Loucy (cell line): Measurements from ENCODE around the gene POLA2.

ENCODE experiments used
- H2AFZ ChIP-seq: fragments of 200-600 bp; sonication (generic); 2 replicates; pipeline ENCODE4 v1.6.0; 2016; ENCODE audit warnings: antibody characterized with exemption, mild to moderate bottlenecking, low read length, moderate library complexity
- H3F3A ChIP-seq: fragments of 200-600 bp; 2 replicates; pipeline ENCODE4 v1.6.0; 2016; ENCODE audit warnings: antibody characterized with exemption, low read depth, mild to moderate bottlenecking
- H3K27me3 ChIP-seq: fragments of 200-600 bp; sonication (generic); 2 replicates; pipeline ENCODE4 v1.6.1; 2014; ENCODE audit warnings: low read length, mild to moderate bottlenecking; ENCODE audit not compliant: insufficient read depth, poor library complexity, severe bottlenecking
- H3K36me3 ChIP-seq: fragments of 200-600 bp; sonication (generic); 2 replicates; pipeline ENCODE4 v1.6.1; 2016; ENCODE audit warnings: low read length; ENCODE audit not compliant: insufficient read depth
- H3K4me1 ChIP-seq: fragments of 200-600 bp; sonication (generic); 2 replicates; pipeline ENCODE4 v1.5.1; 2014; ENCODE audit warnings: low read length, mild to moderate bottlenecking; ENCODE audit not compliant: insufficient read depth, poor library complexity, severe bottlenecking
- H3K4me2 ChIP-seq: fragments of 200-600 bp; sonication (generic); 2 replicates; pipeline ENCODE4 v1.6.0; 2014; ENCODE audit warnings: antibody characterized with exemption, low read length, low read depth, mild to moderate bottlenecking; ENCODE audit not compliant: poor library complexity, severe bottlenecking
- H3K4me3 ChIP-seq: fragments of 200-600 bp; sonication (generic); 2 replicates; pipeline ENCODE4 v1.5.1; 2014; ENCODE audit warnings: low read length, mild to moderate bottlenecking, mixed read lengths; ENCODE audit not compliant: poor library complexity, severe bottlenecking
- H3K79me2 ChIP-seq: fragments of 200-600 bp; sonication (generic); 2 replicates; pipeline ENCODE4 v1.6.1; 2014; ENCODE audit warnings: low read length; ENCODE audit not compliant: insufficient read depth
- H3K9ac ChIP-seq: fragments of 200-600 bp; sonication (generic); 2 replicates; pipeline ENCODE4 v1.6.0; 2014; ENCODE audit warnings: mild to moderate bottlenecking, low read depth, low read length, moderate library complexity; ENCODE audit not compliant: poor library complexity, severe bottlenecking
- H3K9me2 ChIP-seq: fragments of 200-600 bp; sonication (generic); replicated peaks from 2 replicates; pipeline ENCODE4 v1.6.1; 2016; ENCODE audit warnings: low read depth, low read length, mixed read lengths
- H3K9me3 ChIP-seq: fragments of 200-600 bp; sonication (generic); 2 replicates; pipeline ENCODE4 v1.6.1; 2014; ENCODE audit warnings: mild to moderate bottlenecking, antibody characterized with exemption, low read length, low read depth; ENCODE audit not compliant: insufficient read depth
- H4K20me1 ChIP-seq: fragments of 200-600 bp; sonication (generic); 2 replicates; pipeline ENCODE4 v1.6.0; 2014; ENCODE audit warnings: antibody characterized with exemption, low read length, mild to moderate bottlenecking; ENCODE audit not compliant: insufficient read depth, poor library complexity, severe bottlenecking
- EZH2phosphoT487 ChIP-seq: fragments of 200-600 bp; IDR thresholded peaks from 2 replicates; pipeline ENCODE4 v1.6.1; 2018; ENCODE audit warnings: antibody characterized with exemption, mild to moderate bottlenecking, moderate library complexity, borderline replicate concordance
- TF ChIP-seq, protein P1 (sequence below): fragments of 200-600 bp; sonication (generic); conservative IDR thresholded peaks from 2 replicates; pipeline ENCODE4 v1.5.1; 2014; ENCODE audit warnings: mild to moderate bottlenecking, antibody characterized with exemption, low read length

The POLA2 gene

DNA sequence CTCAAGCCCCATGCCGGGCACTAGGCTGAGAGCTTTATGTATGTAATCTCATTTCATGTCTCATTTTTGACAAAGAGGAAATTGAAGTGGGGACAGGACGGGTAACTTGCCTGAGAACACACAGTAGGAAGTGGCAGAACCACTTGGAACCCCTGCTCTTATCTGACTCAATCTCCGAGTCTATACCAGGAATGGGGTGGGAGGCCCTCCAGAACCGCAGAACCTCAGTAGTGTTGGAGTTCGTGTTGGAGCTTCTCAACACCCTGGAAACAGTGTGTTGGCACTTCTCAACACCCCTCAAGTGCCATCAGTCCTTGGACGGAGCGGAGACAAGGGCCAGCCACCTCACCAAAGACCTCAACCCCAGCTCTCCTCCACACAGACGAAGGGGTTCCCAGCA, 38.8 kb upstream of the POLA2 start:
- Histone ChIP-seq H3K9me3 (no peaks in the 10 kb centered on the region), H3K9ac (no peak overlapping the region), H4K20me1 (peaks cover 28% of the 10 kb centered on the region), H3K4me1 (peaks cover 19% of the 10 kb centered on the region), H3K79me2 (peaks cover 29% of the 10 kb centered on the region), H3K4me3 (no peak overlapping the region), H3F3A (peaks cover 6% of the 10 kb centered on the region; the same call in 1 of the 2 replicates), H3K4me2 (no peak overlapping the region), H2AFZ (no peak overlapping the region), H3K9me2 (no peaks in the 10 kb centered on the region), H3K27me3 (no peaks in the 10 kb centered on the region), H3K36me3 (peaks cover 40% of the 10 kb centered on the region; the same call in 1 of the 2 replicates)
- TF ChIP-seq, protein P1, sequence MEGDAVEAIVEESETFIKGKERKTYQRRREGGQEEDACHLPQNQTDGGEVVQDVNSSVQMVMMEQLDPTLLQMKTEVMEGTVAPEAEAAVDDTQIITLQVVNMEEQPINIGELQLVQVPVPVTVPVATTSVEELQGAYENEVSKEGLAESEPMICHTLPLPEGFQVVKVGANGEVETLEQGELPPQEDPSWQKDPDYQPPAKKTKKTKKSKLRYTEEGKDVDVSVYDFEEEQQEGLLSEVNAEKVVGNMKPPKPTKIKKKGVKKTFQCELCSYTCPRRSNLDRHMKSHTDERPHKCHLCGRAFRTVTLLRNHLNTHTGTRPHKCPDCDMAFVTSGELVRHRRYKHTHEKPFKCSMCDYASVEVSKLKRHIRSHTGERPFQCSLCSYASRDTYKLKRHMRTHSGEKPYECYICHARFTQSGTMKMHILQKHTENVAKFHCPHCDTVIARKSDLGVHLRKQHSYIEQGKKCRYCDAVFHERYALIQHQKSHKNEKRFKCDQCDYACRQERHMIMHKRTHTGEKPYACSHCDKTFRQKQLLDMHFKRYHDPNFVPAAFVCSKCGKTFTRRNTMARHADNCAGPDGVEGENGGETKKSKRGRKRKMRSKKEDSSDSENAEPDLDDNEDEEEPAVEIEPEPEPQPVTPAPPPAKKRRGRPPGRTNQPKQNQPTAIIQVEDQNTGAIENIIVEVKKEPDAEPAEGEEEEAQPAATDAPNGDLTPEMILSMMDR: no peak
- no peak for TF ChIP-seq EZH2phosphoT487

DNA sequence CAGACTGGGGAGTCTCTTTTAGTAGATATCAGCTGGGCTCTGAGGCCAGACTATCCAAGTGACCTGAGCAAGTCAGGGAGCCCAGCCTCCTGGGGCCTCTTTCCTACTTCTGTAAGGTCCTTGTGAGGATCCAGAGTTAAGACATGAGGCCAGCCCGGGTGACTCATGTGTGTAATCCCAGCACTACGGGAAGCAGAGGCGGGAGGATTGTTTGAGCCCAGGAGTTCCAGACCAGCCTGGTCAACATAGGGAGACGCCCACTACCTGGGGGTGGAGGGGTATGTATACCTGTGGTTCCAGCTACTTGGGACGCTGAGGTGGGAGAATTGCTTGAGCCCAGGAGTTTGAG, 36.9 kb upstream of the POLA2 start:
- Histone ChIP-seq H3K4me2 (no peak overlapping the region), H3K9ac (no peak overlapping the region), H2AFZ (no peak overlapping the region)

DNA sequence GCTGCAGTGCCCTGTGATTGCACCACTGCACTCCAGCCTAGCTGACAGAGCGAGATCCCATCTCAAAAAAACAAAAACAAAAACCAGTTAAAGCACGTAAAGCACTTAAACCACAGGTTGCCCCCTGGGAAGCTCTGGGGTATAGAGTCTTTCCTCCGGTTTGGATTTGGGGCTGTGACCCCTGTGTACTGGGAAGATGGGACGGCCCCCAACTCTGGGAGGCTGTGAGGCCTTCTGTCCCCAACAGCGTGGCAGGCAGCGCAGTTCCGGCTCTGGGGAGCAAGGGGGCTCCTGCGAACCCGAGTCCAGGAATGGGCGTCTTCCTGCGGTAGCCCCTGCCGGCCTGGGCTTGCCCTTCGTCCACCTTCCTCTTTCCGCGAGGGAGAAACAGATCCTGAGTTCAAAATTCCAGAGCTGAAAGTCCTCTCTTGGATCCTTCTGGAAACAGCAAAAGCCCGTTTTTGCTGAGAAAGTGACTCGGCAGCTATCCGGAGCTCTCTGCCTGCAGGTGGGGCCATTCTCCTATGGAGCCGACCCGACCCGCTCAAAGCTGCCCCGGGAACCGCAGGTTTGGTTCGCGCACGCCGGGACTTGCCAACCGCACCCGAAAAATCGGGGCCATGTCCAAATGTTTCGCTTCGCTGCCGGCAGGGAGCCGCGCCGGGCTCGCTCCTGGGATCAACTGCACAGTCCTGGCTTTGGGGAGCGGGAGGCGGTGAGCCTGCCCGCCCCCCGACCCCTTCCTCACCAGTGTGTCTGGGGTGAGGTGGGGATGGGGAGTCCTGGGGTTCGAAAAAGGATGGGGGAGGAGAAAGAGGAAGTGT, 36.3 kb upstream of the POLA2 start:
- Histone ChIP-seq H3K36me3 (peaks cover 50% of the 10 kb centered on the region; the same call in 1 of the 2 replicates), H3K4me2 (no peak overlapping the region), H3K4me3 (no peak overlapping the region), H4K20me1 (peaks cover 15% of the 10 kb centered on the region), H3K27me3 (no peaks in the 10 kb centered on the region), H3K9me3 (no peaks in the 10 kb centered on the region), H2AFZ (no peak overlapping the region), H3K79me2 (peaks cover 10% of the 10 kb centered on the region), H3K9me2 (no peaks in the 10 kb centered on the region), H3F3A (no peaks in the 10 kb centered on the region), H3K9ac (no peak overlapping the region), H3K4me1 (peaks cover 4% of the 10 kb centered on the region)
- no peak for TF ChIP-seq EZH2phosphoT487
- TF ChIP-seq, protein P1: no peak

More for the DNA sequence above, 36.9 kb upstream of the POLA2 start:
- no peak overlapping the region for H3K4me3 ChIP-seq
- H3K9me2 ChIP-seq: no peaks in the 10 kb centered on the region
- H3K79me2 ChIP-seq: peaks cover 16% of the 10 kb centered on the region
- peaks cover 10% of the 10 kb centered on the region for H3K4me1 ChIP-seq
- no peaks in the 10 kb centered on the region for H3K27me3 ChIP-seq
- peaks cover 21% of the 10 kb centered on the region for H4K20me1 ChIP-seq
- H3K9me3 ChIP-seq: no peaks in the 10 kb centered on the region
- TF ChIP-seq, protein P1: no peak
- no peak for TF ChIP-seq EZH2phosphoT487
- H3K36me3 ChIP-seq: peaks cover 50% of the 10 kb centered on the region; the same call in 1 of the 2 replicates
- no peaks in the 10 kb centered on the region for H3F3A ChIP-seq
